ENCODE data around the gene TOMM40.
A peak's percentile ranks its signal among the peaks of the same experiment; 100 is the strongest.
"Not testable (repeated sequence)": the region's sequence is repeated elsewhere in the genome, so short reads cannot be mapped to it uniquely, and the experiment has no call there.

TOMM40 gene

GRCh38 chr19:44891016-44891882 lies at the start of gene TOMM40:
Gene TOMM40, plus strand, starts transcription at chr19:44891254. Its CDS starts 162 bp downstream, at chr19:44891416.
- DNase-seq = peak; percentile 100

- no peak for DNase-seq
Observed at GRCh38 chr19:44845286-44845611, 45.8 kb upstream of the TOMM40 start.

DNA sequence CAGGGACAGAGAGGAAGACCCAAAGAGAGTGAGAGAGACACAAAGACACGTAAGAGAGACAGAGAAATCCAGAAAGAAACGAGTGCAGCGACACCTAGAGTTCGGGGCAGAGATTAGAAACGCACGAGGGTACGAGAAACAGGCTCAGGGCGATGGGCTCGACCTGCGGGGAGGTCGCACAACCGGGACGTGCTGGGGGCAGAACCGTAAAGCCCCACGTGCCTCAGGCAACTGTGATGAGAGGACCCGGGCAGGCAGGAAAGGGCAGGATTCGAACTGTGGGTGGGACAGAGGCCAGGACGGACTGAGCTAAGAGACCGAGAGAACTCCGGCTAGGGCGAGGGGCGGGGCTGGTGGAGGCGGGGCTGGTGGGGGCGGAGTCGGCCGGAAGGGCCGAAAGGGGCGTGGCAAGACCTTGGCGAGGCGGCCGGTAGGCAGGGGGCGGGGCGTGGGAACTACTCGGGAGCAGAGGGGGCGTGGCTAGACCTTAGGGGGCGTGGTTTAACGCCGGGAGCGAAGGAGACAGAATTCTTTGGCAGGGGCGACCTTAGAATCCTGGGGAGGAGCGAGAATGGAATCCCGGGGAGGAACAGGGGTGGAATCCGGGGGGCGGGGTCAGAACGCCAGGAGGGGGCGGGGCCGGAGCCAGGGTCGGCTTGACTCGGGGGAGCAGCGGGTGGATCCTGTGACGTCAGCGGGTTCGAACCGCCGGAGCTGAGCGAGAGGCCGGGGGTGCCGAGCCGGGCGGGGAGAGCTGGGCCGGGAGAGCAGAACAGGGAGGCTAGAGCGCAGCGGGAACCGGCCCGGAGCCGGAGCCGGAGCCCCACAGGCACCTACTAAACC lies 45.2 kb upstream of the TOMM40 start, which contains the start of gene NECTIN2:
Gene NECTIN2, plus strand, starts transcription at position 686 of the 843 bp plus-strand sequence. CDS start 229 bp downstream, outside the sequence.
- DNase-seq = peak; percentile 99

GRCh38 chr19:44846455-44847143 lies 44.5 kb upstream of the TOMM40 start:
- DNase-seq = peak; percentile 93

DNA sequence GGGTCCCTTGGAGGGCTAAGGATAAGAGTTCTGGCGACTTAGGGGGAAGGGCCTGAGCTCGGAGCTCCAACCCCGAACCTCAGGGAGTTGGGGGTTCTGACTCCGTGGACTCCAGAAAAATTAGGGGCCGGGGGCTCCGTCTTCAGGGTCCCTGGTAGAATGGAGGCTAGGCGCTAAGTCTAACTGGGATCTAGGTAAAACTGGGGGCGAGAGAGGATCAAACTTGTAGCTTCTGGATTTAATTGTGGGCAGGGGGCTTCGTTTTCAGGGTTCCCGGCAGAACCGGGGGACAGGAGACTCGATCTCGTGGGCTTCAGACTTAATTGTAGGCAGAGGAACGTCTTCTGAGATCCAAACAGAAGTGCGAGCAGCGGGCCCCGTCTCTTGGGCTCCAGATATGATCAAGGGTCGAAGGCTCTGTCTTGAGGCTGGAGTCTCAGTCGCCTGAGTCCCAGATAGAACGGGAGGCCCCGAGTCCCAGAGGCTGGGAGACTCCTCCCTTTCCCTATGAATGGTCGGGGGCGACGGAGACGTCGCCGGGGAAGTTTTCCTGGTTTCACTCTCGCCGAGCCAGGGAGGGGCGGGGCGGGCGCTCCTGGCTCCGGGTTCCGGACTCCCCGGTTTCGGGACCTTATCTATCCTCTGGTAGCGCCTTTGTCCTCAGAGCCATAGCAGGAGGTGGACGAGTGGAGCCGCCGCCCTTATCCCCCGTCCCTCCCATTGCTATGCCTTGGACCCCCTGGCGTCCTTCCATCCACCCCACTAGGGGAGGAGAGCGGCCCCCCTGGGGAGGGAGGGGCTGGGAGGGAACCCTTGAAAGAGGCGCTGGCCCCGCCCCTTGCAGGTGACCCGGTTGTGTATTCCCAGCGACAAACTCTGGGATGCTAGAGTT lies 43.7 kb upstream of the TOMM40 start:
- peak; percentile 81 for DNase-seq

GRCh38 chr19:44848036-44848811 lies 42.8 kb upstream of the TOMM40 start:
- peak; percentile 73 for DNase-seq

DNA sequence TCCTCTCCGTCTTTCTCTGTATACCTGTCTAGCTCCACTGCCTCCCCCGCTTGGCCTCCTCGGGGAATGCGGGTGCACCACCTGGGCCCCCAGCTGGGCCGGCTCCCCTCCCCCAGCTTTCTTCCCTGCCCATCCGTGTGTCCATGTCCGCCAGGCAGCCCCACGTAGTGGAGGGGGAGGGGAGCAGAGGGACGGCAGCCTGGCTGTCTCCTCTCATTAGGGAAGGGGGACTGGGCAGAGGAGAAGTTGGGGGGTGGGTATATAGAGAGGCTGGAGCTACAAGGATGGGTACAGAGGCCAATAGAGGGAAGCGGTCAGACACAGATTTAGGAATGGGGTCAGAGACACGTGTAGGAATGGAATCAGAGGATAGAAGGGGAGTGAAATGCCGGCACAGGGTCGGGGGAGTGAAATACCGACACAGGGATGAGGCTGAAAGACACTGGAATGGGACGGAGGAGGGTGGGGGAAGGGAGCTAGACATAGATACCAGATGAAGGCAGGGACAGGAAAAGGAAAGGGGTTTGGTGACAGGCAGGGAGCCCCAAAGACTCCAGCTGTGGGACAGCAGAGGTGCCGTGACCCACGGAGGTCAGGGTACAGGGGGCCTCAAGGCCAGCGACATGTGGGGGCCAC lies 42.1 kb upstream of the TOMM40 start:
- DNase-seq = peak; percentile 91

- DNase-seq = peak; percentile 56
Observed at GRCh38 chr19:44850641-44851109, 40.4 kb upstream of the TOMM40 start.

DNA sequence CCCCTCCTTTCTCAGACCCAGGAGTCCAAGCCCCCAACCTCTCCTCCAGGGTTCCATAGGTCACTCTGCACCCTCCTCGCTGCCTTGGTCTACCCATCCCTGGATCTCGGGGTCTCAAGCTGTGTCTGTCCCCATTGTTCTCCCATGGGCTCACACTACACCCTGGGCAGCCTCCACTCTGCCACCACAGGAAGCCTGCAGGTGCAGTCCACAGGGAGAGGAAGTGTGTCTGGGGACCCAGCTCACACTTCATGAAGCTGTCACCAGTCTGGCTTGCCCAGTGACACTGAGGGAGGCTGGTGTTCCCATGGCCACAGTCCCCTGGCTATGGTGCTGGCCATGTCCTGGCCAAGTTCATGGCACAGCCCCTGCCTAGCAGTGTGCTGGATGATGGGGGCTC lies 39.6 kb upstream of the TOMM40 start:
- no peak for DNase-seq

GRCh38 chr19:44855606-44856005 lies 35.4 kb upstream of the TOMM40 start:
- DNase-seq = no peak

DNA sequence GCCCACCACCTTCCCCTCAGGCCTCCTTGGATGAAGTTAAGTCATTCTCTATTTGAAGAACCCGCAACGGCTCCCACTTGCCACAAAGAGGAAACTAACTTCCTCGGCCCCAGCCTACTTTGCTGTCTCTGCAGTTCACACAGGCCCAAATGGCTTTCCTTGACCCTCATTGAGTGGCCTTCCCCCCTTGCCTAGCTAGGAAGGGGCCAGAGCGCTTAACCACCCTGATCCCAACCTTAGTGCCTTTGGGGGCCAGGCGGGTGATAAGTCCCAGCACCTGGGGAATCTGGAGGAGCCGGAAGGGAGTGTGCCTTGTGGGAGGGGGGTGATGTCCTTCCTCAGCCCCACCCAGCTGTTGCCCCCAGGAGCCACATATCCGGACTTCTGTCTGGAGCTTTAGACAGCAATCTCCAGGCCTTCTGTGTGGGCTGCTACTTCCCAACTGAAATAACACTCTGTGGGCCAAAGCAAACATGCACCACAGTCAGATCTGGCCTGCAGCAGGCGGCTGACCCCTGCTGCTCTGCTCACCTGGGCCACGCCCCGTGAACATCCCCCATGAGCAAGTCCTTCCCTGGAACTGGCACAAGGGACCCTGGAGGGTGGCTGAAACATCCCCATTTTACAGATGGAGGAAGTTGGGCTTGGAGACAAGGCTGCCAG lies 34.5 kb upstream of the TOMM40 start:
- DNase-seq = no peak

- DNase-seq = no peak
Observed at GRCh38 chr19:44857837-44858236, 33.2 kb upstream of the TOMM40 start.

DNA sequence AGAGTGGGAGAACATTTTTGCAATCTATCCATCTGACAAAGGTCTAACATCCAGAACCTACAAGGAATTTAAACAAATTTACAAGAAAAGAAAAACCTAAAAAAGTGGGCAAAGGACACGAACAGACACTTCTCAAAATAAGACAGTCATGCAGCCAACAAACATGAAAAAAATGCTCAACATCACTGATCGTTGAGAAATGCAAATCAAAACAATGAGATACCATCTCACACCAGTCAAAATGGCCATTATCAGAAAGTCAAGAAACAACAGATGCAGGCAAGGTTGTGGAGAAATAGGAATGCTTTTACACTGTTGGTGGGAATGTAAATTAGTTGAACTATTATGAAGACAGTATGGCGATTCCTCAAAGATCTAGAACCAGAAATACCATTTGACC lies 29.5 kb upstream of the TOMM40 start:
- not testable (repeated sequence) for DNase-seq

GRCh38 chr19:44863990-44864389 lies 27.1 kb upstream of the TOMM40 start:
- DNase-seq = no peak

GRCh38 chr19:44865196-44865767 lies 25.8 kb upstream of the TOMM40 start:
- no peak for DNase-seq

- no peak for DNase-seq
Observed at GRCh38 chr19:44866664-44867063, 24.4 kb upstream of the TOMM40 start.

DNA sequence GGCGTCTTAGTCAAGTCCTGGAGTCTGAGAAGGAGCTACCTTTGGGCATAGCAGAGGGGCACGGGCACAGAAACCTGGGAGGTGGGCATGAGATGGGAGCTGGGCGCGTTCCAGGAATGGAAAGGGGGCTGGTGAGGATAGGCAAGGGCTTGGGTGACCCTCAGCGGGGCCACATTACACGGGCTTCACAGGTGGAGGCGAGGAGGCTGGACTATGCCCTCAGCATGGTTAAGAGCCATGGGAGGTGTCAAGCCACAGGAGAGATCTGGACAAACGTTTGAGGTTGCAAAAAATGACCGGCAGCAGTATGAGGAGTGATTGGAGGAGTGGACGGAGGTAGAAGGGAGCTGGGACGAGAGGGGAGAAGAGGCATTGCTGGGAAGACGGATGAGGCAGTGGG lies 23.5 kb upstream of the TOMM40 start:
- DNase-seq = no peak

DNA sequence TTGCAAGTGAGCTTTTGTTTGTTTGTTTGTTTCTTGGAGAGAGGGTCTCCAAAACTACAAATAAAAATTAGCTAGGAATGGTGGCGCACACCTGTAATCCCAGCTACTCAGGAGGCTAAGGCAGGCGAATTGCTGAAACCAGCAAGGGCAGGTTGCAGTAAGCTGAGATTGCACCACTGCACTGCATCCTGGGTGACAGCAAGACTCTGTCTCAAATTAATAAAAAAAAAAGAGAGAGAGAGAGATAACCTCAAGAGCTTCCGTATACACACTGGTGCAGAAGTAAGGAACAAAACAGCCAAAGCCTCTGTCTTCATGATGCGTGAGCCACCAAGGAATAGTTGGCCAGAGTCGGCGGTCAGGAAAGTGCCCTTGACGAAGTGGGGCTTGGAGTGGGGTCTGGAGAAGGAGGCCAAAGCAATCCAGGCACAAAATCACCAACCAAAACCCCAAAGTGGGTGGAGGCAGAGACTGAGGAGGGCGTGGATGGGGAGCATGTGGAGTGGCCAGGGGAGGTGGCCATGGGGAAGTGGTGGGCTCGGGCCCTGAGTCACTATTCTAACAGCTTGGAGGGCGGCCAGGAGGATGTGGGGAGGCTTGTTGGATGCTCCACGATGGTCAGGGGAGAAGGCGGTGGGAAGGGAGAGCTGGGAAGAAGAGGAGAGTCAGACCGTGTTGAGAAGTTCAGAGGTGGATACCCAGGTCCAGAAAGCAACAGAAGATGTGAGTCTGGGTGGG lies 21.2 kb upstream of the TOMM40 start:
- DNase-seq = no peak

- no peak for DNase-seq
Observed at GRCh38 chr19:44871809-44872208, 19.2 kb upstream of the TOMM40 start.

All from eye (tissue), 1 donor.